Endometrium (tissue), 2 donors: ENCODE results near the gene CNDP1.

Source experiments
- FAIRE-seq: peaks from 2 replicates; lab custom pipeline; 2012; peaks lifted over from hg19 to GRCh38; lab: Jason Lieb, UNC
- donor health status: control.
- donor health status: control.

Gene CNDP1

DNA sequence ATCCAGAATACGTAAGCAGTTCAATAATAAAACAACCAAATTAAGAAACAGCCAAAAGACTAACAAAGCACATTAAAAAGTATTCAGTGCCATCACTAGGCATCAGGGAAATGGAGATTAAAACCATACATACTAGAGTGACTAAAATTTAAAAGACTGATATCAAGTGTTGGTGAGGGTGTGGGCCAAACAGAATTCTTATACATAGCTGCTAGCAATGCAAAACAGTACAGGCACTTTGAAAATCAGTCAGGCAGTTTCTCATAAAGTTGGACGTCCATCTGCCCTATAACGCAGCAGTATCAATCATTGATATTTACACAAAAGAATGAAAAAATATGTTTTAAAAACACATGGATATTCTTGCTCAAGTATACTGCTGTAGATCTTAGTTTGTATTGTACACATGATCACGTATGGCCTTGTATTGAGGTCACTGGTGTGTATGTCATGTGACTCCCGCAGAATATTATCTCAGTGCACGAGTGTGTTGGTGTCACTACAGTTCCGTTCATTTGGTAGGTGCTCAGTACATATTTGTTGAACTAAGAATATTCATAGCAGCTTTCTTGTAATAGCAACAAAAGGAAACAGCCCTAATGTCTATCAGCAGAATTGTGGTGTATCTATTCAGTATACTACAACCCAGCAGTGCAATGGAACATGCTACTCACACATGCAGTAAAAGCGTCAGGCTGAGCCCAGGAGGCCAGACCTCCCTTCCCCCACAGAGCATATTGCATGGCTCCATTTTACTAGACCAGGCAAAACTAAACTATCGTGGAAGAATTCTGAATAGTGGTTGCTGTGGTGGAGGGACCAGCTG, 92.0 kb downstream of the CNDP1 start:
- FAIRE-seq = no peak

DNA sequence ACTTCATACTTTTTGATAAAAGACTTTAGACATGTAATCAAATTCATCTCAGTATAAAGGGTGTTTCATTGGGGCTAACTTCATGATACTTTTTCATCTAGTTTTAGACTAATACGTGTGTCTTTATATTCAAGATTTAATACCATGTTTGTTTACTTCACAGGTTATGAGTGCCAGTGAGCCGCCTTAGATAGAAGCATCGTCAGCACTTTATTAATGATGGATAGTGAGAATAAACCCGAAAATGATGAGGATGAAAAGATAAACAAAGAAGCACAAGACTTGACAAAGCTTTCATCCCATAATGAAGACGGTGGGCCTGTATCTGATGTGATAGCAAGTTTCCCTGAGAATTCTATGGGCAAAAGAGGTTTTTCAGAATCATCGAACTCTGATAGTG, 96.5 kb downstream of the CNDP1 start:
- no peak for FAIRE-seq

DNA sequence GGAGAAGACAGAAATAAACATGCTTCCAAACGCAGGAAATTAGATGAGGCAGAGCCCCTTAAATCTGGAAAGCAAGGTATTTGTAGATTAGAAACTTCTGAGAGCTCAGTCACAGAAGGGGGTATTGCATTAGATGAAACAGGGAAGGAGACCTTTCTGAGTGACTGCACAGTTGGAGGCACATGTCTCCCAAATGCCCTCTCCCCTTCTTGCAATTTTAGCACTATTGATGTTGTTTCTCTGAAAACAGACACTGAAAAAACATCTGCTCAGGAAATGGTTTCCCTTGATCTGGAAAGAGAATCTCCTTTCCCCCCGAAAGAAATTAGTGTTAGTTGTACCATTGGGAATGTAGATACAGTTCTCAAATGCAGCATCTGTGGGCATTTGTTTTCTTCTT, 96.9 kb downstream of the CNDP1 start:
- no peak for FAIRE-seq

DNA sequence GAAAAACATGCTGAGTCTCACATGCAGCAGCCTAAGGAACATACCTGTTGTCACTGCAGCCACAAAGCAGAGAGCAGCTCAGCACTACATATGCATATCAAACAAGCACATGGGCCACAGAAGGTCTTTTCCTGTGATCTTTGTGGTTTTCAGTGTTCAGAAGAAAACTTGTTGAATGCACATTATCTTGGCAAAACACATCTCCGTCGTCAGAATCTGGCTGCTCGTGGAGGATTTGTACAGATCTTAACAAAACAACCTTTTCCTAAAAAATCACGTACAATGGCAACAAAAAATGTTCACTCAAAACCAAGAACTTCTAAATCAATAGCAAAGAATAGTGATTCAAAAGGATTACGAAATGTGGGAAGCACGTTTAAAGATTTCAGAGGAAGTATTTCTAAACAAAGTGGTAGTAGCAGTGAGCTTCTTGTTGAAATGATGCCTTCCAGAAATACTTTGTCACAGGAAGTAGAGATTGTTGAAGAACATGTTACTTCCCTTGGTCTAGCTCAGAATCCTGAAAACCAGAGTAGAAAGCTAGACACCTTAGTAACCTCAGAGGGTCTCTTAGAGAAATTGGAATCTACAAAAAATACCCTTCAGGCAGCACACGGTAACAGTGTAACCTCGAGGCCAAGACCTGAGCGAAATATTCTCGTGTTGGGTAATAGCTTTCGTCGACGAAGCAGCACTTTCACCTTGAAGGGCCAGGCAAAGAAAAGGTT, 97.5 kb downstream of the CNDP1 start:
- no peak for FAIRE-seq

DNA sequence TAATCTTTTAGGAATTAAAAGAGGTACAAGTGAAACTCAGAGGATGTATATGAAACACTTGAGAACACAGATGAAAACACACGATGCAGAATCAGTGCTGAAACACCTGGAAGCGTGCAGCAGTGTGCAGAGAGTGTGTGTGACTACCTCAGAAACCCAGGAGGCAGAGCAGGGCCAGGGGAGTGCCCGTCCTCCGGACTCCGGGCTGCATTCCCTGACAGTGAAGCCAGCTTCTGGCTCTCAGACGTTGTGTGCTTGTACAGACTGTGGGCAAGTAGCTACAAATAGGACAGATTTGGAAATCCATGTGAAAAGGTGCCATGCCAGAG, 98.0 kb downstream of the CNDP1 start:
- no peak for FAIRE-seq

DNA sequence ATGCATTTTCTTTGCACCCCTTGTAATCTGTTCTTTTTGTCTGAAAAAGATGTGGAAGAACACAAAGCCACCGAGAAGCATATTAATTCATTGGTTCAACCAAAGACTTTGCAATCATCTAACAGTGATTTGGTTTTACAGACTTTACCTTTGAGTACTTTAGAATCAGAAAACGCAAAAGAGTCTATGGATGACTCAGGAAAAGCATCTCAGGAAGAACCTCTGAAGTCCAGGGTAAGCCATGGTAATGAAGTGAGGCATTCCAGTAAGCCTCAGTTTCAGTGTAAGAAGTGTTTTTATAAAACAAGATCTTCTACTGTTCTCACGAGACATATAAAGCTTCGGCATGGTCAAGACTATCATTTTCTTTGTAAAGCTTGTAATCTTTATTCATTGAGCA, 98.6 kb downstream of the CNDP1 start:
- FAIRE-seq = no peak

DNA sequence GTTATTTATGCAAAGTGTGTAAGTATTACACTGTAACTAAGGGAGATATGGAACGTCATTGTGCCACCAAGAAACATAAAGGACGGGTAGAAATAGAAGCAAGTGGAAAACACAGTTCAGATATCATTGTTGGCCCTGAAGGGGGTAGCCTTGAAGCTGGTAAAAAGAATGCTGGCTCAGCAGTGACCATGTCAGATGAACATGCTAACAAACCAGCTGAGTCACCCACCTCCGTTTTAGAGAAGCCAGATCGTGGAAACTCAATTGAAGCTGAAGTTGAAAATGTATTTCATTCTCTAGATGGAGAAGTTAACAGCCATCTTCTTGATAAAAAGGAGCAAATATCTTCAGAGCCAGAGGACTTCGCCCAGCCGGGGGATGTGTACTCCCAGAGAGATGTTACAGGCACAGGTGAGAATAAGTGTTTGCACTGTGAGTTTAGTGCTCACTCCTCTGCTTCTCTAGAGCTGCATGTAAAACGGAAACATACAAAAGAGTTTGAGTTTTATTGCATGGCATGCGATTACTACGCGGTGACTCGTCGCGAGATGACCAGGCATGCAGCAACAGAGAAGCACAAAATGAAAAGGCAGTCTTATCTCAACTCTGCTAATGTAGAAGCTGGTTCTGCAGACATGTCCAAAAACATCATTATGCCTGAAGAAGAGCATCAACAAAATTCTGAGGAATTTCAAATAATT, 99.5 kb downstream of the CNDP1 start:
- FAIRE-seq = no peak

DNA sequence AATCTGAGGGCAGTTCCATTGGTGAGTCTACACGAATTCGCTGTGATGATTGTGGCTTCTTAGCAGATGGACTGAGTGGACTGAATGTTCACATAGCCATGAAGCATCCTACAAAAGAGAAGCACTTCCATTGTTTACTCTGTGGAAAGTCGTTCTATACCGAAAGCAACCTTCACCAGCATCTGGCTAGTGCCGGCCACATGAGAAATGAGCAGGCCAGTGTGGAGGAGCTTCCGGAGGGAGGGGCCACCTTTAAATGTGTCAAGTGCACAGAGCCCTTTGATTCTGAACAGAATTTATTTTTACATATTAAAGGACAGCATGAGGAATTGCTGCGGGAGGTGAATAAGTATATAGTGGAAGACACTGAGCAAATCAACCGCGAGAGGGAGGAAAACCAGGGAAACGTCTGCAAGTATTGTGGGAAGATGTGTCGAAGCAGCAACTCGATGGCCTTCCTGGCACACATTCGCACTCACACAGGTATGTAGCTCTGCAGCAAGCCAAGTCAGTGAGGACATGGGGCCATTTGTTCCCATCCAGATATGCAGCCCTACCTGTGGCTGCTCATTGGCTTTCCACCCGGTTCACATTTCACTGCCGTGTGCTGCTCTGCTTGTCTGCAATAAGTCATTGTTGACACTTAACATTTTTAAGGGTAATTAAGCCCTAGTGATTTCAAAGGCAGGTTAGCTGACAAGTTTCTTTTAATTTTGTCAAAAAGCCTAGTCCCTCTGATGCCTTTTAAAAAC, 101.1 kb downstream of the CNDP1 start:
- FAIRE-seq = no peak
